GM19463 (cell line): Measurements from ENCODE around the gene GAPDHS.

ENCODE experiments used
- ATAC-seq: cut with Tn5 transposase; IDR thresholded peaks from one replicate; pipeline ENCODE4 v1.9.1; 2021; ENCODE audit warnings: mild to moderate bottlenecking, moderate library complexity; ENCODE audit not compliant: unreplicated experiment

GAPDHS gene

GRCh38 chr19:35556025-35556590 lies 22.9 kb downstream of the GAPDHS start:
- no peak for ATAC-seq

GRCh38 chr19:35556846-35557538 lies 23.7 kb downstream of the GAPDHS start:
- ATAC-seq: no peak

GRCh38 chr19:35557539-35558399 lies 24.5 kb downstream of the GAPDHS start:
- no peak for ATAC-seq

- no peak for ATAC-seq
These were observed 25.4 kb downstream of the GAPDHS start for GRCh38 chr19:35558400-35559280.

- no peak for ATAC-seq
These were observed 26.0 kb downstream of the GAPDHS start for GRCh38 chr19:35559281-35559659.

- no peak for ATAC-seq
These were observed 26.5 kb downstream of the GAPDHS start for GRCh38 chr19:35559781-35560180.

GRCh38 chr19:35560271-35560670 lies 27.0 kb downstream of the GAPDHS start:
- ATAC-seq: no peak

- no peak for ATAC-seq
These were observed 27.4 kb downstream of the GAPDHS start for GRCh38 chr19:35560677-35561076.

GRCh38 chr19:35561436-35561835 lies 28.2 kb downstream of the GAPDHS start:
- ATAC-seq: no peak

GRCh38 chr19:35562336-35562735 lies 29.1 kb downstream of the GAPDHS start:
- no peak for ATAC-seq

GRCh38 chr19:35562776-35563175 lies 29.5 kb downstream of the GAPDHS start:
- no peak for ATAC-seq

GRCh38 chr19:35563207-35563829 lies 30.1 kb downstream of the GAPDHS start, which contains the start of gene ATP4A:
ATP4A (minus strand) TSS chr19:35563658; CDS start chr19:35563629, 29 bp downstream.
- no peak for ATAC-seq

GRCh38 chr19:35565016-35565856 lies 32.0 kb downstream of the GAPDHS start:
- ATAC-seq: no peak

- no peak for ATAC-seq
These were observed 33.5 kb downstream of the GAPDHS start for GRCh38 chr19:35566738-35567137.

GRCh38 chr19:35569281-35569781 lies 36.1 kb downstream of the GAPDHS start:
- no peak for ATAC-seq

- no peak for ATAC-seq
These were observed 38.2 kb downstream of the GAPDHS start for GRCh38 chr19:35571406-35571965.

GRCh38 chr19:35577918-35578317 lies 44.7 kb downstream of the GAPDHS start:
- ATAC-seq: no peak

- no peak for ATAC-seq
These were observed 45.5 kb downstream of the GAPDHS start for GRCh38 chr19:35578707-35579106.

- no peak for ATAC-seq
These were observed 49.5 kb downstream of the GAPDHS start for GRCh38 chr19:35582760-35583159.
